Coronary artery (tissue), 2 donors: Measurements from ENCODE around the gene MCM5.
"Not testable (repeated sequence)": the region's sequence is repeated elsewhere in the genome, so short reads cannot be mapped to it uniquely, and the experiment has no call there.

Source experiments
- DNase-seq: peaks from one replicate; pipeline ENCODE4 v3.0.0-alpha.2; 2017; ENCODE audit warnings: low spot score
- H3K27ac ChIP-seq, 2 donors: fragments of 200-600 bp; sonication (generic); one replicate each; pipeline ENCODE4 v1.5.1; 2016 to 2019
- H3K4me3 ChIP-seq: fragments of 200-600 bp; sonication (generic); 2 replicates; pipeline ENCODE4 v1.5.1; 2016; ENCODE audit warnings: mild to moderate bottlenecking, moderate library complexity
- TF ChIP-seq, protein P1 (sequence below): fragments of 200-600 bp; sonication (generic); IDR thresholded peaks from one replicate; pipeline ENCODE4 v1.5.1; 2019; ENCODE audit warnings: antibody characterized with exemption

Gene MCM5

DNA sequence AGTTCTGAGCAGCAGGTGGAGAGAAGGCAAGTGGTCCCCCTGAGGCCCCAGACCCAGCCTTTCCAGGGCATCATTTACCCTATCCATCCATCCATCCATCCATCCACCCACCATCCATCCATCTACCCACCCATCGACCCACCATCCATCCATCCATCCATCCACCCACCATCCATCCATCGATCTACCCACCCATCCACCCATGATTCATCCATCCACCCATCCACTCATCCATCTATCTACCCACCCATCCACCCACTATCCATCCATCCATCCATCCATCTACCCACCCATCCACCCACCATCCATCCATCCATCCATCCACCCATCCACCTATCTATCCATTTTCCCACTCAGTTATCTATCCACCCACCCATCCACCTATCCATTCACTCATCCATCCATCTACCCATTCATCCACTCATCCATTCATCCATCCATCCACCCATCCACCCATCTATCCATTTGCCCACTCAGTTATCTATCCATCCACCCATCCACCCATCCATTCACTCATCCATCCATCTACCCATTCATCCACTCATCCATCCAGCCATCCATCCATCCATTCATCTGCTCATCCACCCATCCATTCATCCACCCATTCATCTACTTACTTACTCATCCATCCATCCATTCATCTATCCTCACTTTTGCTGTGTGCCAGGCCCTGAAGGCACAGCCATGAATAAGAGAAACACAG, 63.4 kb downstream of the MCM5 start:
- peak; percentile 58 for DNase-seq
- TF ChIP-seq, protein P1, sequence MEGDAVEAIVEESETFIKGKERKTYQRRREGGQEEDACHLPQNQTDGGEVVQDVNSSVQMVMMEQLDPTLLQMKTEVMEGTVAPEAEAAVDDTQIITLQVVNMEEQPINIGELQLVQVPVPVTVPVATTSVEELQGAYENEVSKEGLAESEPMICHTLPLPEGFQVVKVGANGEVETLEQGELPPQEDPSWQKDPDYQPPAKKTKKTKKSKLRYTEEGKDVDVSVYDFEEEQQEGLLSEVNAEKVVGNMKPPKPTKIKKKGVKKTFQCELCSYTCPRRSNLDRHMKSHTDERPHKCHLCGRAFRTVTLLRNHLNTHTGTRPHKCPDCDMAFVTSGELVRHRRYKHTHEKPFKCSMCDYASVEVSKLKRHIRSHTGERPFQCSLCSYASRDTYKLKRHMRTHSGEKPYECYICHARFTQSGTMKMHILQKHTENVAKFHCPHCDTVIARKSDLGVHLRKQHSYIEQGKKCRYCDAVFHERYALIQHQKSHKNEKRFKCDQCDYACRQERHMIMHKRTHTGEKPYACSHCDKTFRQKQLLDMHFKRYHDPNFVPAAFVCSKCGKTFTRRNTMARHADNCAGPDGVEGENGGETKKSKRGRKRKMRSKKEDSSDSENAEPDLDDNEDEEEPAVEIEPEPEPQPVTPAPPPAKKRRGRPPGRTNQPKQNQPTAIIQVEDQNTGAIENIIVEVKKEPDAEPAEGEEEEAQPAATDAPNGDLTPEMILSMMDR = no peak
- H3K27ac ChIP-seq = no peak overlapping the region
- no peak overlapping the region for H3K4me3 ChIP-seq

GRCh38 chr22:35464399-35464798, 64.5 kb downstream of the MCM5 start:
- Histone ChIP-seq H3K4me3 (no peak overlapping the region), H3K27ac (no peak overlapping the region)
- TF ChIP-seq, protein P1 = no peak
- no peak for DNase-seq

DNA sequence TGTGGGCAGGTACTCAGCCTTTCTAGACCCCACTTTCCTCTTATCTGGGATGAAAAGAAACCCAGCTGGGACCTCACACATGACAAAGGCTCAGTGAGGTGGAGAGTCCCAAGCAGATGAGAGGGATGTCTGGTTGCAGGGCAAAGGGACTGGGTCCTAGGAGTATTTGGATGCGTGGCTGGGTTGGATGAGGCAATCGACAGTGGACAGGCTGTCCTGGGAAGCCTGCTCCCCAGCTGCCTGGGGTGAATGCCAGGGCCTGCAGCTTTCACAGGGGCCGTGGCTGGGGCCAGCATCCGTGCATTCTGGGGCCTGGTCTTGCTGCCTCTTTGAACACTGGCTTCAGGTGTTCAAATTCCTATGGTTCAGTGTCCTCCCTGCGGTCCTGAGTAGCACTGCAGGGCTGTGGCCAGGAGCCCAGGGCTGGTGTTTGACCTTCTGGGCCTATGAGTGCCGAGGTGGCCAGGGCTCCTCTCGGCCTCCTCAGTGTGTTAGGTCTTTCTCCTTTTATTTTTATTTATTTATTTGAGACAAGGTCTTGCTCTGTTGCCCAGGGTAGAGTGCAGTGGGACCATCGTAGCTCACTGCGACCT, 65.3 kb downstream of the MCM5 start:
- H3K4me3 ChIP-seq = no peak overlapping the region
- TF ChIP-seq, protein P1 = no peak
- no peak for DNase-seq
- no peak overlapping the region for H3K27ac ChIP-seq

- peak overlapping the region; percentile 19 for H3K4me3 ChIP-seq
- H3K27ac ChIP-seq = peak overlapping the region; percentile 50 to 72
- DNase-seq = no peak
- TF ChIP-seq, protein P1 = no peak
Observed at GRCh38 chr22:35467681-35468434, 67.9 kb downstream of the MCM5 start.

GRCh38 chr22:35470903-35471321, 71.0 kb downstream of the MCM5 start:
- TF ChIP-seq, protein P1 = no peak
- H3K27ac ChIP-seq = no peak overlapping the region
- H3K4me3 ChIP-seq = no peak overlapping the region
- DNase-seq = no peak

DNA sequence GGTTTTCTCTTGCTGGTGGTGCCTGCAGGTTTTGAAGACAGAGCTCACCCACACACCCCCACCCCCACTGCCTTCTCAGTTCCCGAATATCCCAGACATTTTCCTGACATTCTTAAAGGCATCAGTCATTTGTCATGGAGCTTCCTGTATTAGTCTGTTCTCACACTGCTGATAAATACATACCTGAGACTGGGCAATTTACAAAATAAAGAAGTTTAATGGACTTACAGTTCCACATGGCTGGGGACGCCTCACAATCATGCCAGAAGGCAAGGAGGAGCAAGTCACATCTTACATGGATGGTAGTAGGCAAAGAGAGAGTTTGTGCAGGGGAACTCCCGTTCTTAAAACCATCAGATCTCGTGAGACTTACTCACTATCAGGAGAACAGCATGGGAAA, 71.6 kb downstream of the MCM5 start:
- DNase-seq, H3K4me3 ChIP-seq, H3K27ac ChIP-seq: not testable (repeated sequence)

DNA sequence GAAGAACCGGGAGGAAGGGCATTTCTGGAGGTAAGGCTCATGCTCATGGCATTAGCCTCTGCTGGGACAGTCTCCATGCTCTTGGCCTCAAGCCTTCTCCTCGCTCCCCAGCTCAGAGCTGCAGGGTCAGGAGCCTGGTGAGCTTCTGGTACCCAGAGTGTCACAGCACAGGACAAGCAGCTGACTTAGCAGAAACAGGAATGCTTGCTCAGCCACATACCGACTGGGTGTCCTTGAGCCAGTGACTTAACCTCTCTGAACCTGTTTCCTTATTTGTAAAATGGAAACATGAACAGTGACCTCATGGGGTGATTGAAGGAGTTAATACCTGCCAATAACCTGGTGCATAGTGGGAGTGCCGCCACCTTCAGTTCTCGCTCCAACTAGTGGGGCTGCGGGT, 72.5 kb downstream of the MCM5 start:
- H3K4me3 ChIP-seq = no peak overlapping the region
- no peak overlapping the region for H3K27ac ChIP-seq
- no peak for DNase-seq
- TF ChIP-seq, protein P1 = no peak
